Stimulated activated CD4-positive, alpha-beta T cell treated with anti-CD3 and anti-CD28 coated beads, TNF-alpha, amount 100 ng/mL, for 4 hours (primary cell): ENCODE results near the gene GOLGA8B.
"Not testable (repeated sequence)": the region's sequence is repeated elsewhere in the genome, so short reads cannot be mapped to it uniquely, and the experiment has no call there.

Experiments
- DNase-seq, 3 experiments: peaks; one replicate each; pipeline ENCODE4 v3.0.0-alpha.2; 2020; ENCODE audit warnings: low read depth in 3 of 3

The GOLGA8B gene

GRCh38 chr15:34559764-34560163, 23.7 kb downstream of the GOLGA8B start:
- not testable (repeated sequence) for DNase-seq

- not testable (repeated sequence) for DNase-seq
These were observed 28.3 kb downstream of the GOLGA8B start for GRCh38 chr15:34555162-34555561.

- DNase-seq, result not testable (repeated sequence)
These were observed 28.7 kb downstream of the GOLGA8B start for GRCh38 chr15:34554716-34555115.

- not testable (repeated sequence) for DNase-seq
These were observed 29.3 kb downstream of the GOLGA8B start for GRCh38 chr15:34554126-34554525.

- DNase-seq, result not testable (repeated sequence)
These were observed 33.3 kb downstream of the GOLGA8B start for GRCh38 chr15:34550129-34550528.

- DNase-seq, result not testable (repeated sequence)
These were observed 34.1 kb downstream of the GOLGA8B start for GRCh38 chr15:34549381-34549809.

GRCh38 chr15:34543860-34544649, 39.4 kb downstream of the GOLGA8B start:
- DNase-seq, result not testable (repeated sequence)

- DNase-seq, result not testable (repeated sequence)
These were observed 47.6 kb downstream of the GOLGA8B start for GRCh38 chr15:34535857-34536256.
